GM18517 (cell line): ENCODE data around the gene WDFY2.
"Not testable (repeated sequence)": the region's sequence is repeated elsewhere in the genome, so short reads cannot be mapped to it uniquely, and the experiment has no call there.

ENCODE experiments used
- ATAC-seq: cut with Tn5 transposase; IDR thresholded peaks from one replicate; pipeline ENCODE4 v1.9.1; 2021; ENCODE audit warnings: mild to moderate bottlenecking, moderate library complexity; ENCODE audit not compliant: unreplicated experiment

WDFY2 gene

DNA sequence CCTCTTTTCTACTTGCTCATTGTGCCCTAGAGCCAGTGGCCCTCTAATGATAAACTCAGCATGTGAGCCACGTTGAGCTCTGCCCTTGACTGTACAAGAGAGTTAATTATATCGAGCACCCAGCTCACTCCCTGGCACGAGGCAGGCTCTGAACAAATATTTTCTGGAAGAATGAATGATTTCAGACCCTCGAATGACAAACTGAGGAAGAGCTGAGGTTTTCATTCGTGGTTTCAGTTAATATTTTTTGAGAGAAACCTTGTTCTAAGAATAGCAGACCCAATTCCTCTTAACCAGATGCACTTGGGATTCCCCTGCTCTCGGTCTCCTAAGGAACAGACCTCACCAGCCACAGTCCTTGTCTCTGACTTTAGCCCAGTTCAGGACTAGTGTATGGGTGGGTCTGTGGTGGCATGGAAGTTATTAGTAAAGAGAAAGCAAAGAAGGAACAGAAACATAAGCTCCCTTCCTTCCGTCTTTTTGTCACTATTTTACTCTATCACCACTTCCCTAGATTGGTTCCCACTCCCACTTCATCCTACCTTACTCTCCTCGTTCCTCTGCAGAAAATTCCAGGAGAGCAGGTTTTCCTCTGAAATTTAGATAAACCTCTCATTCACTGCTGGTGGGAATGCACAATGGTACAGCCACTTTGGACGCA is 22.1 kb upstream of the WDFY2 start:
- ATAC-seq = no peak

DNA sequence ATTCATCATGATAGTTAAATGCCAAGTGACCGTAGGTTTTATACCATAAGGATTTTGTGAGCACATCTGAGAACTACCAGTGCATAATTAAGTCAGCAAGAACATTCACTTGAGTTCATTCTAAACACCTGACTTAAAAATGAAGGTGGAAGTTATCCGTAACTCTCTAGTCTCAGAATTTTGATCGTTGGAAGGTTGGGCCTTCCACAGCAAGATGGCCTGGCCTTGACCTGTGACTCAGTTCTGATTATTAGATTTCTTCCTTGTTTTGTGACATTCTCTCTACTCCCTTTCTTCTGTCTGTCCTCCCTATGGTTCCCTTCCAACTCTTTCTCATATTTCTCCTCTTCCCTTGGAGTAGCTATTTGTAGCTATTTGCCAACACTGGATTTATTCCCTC is 20.0 kb upstream of the WDFY2 start:
- no peak for ATAC-seq

DNA sequence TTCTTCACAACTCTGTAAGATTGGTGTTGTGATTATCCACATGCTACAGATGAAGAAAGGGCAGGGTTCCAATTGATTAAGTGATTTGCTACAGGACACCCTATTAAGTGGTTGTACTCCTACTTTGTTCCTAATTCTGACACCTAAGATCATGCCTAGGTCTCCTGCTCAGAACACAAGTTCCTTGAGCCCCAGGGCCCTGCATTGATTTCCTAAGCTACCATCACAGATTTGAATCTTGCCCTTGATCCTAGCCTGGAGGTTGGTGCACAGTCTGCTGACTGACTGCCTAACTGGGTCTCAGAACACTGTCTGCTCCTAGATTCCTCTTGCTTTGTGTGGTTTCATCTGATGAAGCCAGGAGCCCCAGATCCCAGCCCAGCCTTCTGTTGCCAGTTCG is 19.6 kb upstream of the WDFY2 start:
- no peak for ATAC-seq

DNA sequence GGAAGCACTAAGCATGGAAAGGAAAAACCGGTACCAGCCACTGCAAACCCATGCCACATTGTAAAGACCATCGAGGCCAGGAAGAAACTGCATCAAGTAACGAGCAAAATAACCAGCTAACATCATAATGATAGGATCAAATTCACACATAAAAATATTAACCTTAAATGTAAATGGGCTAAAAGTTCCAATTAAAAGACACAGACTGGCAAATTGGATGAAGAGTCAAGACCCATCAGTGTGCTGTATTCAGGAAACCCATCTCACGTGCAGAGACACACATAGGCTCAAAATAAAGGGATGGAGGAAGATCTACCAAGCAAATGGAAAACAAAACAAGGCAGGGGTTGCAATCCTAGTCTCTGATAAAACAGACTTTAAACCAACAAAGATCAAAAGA is 15.3 kb upstream of the WDFY2 start:
- not testable (repeated sequence) for ATAC-seq

DNA sequence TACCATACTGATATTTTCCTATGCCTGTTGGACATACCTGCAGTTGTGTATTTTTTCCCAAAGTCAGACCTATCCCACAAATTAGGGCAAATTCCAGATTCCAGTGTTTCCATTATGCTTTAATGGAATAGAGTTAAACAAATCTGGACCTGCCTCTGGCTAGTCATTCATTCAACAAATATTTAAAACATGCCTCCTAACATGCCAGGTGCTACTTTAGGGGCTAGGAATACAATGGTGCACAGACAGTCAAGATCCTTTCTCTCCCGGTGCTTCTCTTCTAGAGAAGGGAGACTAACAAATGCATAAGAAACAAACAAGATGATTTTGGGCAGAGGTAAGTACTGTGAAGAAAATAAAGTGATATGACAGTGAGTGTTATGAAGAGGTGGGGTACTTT is 7.5 kb upstream of the WDFY2 start:
- ATAC-seq = no peak

DNA sequence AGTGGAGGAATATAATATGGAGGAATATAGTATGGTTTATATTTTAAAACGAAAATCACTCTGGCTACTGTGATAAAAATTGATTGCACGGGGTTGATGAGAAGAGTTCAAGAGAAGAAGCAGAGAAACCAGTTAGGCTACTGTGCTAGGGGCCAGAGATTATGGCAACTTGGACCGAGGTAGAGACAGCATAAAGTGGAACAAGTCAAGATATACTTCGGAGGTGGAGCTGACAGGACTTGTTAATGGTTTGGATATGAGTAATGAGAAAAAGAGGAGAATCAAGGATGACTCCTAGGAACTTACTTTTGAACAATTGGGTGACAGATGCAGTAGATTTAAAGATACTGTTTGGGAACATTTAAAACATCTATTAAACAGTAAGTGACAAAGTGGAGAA is 6.6 kb upstream of the WDFY2 start:
- no peak for ATAC-seq

DNA sequence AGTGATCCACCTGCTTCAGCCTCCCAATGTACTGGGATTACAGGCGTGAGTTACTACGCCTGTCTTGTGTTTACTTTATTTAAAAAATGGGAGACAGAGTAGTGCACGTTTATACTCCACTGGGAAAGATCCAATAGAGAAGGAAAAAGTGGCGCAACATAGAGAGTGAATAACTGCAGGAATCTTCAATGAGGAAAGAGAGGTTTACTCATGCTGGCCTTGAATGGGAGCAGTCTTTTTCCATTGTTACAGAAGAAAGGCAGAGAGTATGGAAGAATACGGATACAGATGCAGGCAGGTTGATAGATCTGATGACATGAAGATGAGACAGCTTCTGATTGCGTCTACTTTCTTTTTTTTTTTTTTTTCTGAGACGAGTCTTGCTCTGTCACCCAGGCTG is 4.6 kb upstream of the WDFY2 start:
- no peak for ATAC-seq

DNA sequence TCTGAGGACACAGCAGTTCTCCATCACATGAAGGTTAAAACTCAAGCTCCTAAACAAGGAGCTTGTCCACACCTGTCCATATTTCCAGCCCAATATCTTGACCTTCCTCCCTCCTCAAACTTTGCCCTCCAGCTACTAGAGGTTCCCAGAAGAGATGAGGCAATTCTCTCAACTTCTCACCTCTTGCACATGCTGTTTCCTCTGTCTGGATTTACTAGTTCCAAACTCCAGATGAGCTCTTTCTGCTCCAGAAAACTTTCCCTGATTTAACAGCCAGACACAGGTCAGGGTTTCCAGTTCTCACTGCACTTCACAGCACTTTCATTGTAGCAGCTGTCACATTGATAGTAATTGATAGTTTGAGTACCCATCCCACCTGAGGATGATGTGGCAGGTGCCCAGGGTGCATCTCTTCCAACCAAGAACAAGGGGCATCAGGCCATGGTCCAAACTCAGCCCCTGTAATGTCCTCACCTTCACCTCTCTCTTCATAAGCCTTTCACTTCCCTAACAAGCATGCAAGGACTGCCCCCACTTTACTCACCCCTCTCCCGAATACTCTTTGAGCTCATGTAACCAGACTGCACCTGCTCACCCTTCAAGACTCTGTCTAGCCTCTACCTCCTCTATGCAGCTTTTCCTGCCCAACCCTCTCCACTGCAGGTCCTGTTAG is 3.0 kb upstream of the WDFY2 start:
- ATAC-seq = no peak

DNA sequence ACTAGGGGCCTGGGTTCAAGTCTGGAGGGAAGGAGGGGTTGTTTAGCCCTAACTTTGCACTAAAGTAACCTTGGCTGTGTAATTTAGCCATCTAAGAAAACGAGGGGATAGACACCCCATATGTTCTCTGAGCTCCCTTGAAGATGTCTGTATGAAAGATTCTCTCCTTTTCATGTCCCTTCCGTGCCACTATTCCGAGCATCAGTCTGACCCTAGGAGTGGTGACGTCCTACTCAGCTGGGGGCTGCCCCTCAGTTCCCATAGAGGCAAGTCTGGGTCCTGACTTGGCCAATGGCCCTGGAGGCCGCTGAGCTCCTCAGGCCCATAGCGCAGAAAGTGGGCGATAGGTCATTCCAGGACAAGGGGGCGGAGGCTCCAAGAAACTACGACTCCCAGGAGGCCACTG is 790 bp upstream of the WDFY2 start:
- ATAC-seq = no peak

DNA sequence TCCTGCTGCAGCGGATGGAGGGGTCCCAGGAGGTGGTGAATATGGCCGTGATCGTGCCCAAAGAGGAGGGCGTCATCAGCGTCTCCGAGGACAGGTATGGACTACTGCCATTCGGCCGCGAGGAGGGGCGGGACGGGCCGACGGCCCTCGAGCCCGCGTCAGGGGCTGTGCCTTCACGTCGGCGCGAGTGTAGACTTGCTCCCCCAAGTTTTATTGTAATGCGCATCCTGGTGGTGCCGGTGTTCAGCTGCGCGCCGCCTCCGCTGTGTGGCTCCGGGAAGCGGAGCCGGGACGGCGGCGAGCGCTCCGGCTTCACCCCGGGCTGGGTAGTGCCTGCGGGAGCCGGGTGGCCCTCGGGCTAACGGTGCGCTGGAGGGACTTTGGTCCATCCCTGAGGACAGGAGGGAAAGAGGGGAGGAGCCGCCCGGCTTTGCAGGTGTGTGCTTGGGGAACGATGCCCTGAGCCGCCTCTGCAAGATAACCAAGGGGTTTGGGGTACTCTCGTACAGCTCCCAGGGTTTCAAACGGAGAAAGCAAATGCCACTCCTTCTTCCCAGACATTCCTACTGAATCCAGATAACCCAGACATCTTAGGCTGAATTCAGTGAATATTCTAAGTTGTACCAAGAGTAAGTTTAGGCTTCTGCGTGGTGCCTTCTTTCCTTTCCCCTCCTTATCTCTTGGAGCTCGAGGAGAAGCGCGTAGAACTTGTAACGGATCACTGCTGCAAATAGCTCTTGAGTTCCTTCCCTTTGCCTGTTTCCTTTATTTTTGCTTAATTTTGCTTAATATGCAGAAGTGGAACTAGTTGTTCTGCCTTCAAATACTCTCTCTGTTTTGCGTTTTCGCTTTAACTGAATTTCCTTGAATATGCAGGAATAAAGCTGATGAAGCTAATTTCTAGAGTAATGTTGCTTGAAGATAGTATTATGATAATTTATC is 740 bp downstream of the WDFY2 start:
- ATAC-seq = peak; percentile 35

DNA sequence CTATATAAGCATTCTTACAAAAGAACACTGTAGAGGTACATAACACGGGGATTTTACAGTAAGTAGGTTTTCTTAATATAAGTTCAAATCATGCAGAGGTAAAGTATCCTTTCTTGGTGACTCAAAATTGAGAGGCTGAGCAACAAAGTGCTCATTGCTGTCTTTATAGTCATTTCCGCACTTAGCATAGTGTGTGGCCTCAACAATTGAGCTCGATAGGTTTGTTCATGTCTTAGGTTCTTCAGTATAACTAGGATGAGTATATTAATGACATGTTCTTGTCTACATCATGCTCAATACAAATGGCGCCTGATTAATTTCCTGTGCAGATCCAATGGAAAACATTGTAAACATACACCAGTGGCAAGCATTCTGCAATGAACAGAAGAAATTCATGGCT is 1.4 kb downstream of the WDFY2 start:
- no peak for ATAC-seq

DNA sequence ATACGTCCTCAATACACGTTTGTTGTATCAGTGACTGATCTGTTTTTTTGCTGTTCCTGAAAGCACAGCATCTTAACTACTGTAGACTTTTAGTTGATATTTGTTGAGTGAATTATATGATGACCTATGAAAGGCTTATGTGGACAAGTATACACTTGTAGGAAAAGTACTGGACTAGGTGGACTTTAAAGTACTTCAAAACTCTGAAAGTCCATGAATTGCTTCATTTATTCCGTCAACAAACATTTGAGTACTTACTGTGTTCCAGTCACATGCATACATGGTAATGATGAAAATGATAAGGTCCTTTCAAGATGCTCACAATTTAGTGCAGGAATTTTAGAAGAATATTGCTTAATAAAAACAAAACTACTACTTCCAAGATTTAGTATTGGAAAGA is 3.1 kb downstream of the WDFY2 start:
- ATAC-seq = no peak

DNA sequence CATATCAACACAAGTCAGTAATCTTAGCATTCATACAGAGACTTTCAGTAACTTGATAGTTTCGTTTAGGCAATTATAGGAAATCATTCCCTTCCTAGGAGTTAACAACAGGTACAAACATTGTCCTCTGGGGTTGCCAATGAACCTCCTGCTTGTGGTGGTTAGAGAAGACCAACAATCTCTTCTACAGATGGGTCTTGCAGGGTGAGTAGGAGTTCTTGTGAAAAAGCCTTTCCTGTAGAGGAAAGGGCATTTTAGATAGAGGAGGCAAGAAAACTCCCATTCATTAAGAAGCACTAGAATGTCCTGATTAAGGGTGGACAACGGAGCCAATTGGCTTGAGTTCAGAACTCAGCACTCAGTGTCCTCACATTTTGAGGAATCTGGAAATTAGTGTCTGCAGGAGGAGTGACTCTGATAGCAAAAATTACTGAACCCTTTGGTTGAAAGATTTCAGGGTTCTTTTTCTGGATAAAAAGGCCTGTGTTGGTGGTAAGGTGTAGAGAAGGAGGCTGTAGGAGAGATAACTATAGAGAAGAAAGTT is 4.2 kb downstream of the WDFY2 start:
- no peak for ATAC-seq

DNA sequence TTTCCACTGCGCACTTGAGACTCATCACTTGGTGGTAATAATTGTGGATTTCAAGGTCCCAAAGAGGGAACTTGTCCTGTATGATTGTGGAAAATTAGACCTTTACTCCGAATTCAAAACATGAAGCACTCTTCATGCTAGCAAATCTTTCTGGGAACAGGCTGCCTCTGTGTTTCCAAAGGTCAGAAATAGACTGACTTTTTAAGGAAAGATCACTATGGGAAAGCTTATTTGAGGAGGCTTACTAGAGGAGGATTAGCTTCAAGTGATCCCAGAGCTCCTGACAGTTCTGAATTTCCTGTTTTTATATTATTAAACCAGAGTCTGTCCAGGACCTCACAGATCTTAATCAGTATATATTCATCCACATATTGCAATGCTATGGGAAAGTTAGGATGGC is 5.5 kb downstream of the WDFY2 start:
- ATAC-seq = no peak

DNA sequence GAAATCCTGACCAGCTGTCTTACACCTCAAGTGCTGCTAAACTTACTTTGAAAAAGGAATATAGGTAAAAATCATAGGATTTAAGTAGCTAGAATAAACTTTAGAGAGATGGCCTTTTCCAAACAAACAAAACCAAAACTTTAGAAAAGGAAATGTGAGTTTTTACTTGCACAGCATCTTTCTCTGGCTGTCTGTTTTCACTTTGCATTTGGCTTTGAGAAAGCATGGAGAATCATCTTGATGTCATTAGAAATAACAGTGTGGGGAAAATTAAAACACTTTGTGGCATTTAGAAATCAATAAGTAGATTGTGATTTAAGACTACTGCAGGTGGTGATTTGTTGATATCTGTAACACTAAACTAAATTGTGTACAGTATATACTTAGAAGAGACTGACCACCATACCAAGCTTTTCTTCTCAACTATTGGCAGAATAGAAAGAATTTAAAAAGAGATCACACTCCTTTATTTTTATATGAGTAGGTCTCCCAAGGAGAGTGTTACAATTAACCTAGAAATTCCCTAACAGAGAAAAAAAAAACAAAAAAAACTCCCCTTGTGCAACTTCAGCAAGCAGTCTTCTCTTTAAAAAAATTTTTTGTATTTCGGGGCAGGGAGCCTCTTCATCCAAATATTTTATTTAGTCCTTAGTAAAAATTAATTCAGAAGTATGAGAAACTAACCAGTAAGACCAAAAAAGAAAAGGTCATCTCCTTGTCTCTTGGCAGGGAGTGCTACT is 6.1 kb downstream of the WDFY2 start:
- ATAC-seq = no peak

DNA sequence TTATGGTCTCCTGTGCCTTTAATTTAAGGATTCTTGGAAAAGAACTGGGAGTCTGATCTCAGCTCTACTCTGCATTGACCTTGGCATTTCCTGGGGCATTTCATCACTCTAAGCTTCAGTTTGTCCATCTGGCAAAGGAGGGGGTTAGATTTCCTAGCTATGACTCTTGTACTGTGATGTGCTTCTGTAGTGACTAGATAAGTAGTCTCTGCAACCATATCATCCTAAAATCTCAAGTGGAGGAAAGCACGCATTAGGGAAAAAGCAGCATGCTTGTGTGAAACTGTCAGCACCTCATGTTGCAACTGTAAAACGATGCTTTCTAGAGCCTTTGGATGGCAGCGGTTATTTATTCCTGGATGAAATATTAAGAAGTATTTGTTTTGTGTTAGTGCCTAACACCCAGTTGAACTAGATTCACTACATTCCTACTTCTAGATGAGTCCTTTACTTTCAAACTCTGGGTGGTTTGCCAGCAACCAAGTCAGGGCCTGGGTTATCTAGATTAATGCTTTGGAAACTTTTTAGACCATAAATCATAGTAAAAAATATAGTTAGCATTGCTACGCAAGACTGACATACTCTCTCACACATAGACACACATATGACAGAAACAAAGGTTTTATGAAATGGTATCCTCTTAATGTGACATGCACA is 6.8 kb downstream of the WDFY2 start:
- ATAC-seq = no peak

DNA sequence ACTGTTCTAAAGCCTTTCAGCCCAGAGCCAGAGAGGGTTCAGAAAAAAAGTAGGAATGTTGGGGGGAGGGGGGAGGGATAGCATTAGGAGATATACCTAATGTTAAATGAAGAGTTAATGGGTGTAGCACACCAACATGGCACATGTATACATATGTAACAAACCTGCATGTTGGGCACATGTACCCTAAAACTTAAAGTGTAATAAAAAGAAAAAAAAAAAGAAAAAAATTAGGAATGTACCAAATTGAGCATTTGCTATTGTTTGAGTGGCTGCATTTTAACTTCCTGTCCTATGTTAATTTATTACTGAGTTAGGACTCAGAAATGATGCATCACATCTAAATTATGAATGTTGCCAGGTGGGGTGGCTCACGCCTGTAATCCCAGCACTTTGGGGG is 7.7 kb downstream of the WDFY2 start:
- ATAC-seq = not testable (repeated sequence)

DNA sequence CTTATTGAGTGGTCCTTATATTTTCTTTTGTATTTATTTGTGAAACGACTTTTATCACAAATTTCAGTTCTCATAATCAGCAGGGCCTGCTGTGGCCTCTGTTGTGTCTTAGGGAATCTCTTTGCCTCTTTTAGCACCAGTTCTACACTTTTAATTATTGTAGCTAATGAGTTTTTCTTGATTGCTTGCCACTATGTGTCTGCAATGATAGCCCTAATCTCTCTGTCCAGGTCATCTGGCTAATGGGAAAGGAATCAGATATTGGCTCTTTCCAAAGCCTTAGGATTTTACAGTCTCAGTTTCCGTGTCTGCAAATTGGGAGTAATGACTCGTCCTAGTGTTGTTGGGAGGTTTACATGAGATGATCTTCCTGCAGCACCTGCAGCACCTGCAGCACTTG is 10.2 kb downstream of the WDFY2 start:
- no peak for ATAC-seq

DNA sequence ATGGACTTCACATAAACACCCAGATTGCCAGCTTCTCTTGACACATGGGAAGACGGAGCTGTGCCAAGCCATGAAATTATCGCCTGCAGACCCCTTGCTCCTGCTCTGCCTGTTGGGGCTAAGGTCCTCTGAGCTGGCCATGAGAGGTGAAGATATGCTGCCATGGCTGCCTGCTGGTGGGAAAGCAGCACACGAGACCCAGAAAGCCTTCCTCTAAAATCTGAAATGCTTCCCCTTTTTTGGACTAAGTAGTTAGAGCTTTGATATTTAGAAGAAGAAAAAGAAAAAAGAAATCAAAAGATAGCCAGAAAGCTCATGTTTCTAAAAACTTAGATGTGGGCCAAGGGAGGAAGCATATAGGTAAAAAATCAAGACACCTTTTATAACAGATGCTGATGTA is 11.2 kb downstream of the WDFY2 start:
- no peak for ATAC-seq

DNA sequence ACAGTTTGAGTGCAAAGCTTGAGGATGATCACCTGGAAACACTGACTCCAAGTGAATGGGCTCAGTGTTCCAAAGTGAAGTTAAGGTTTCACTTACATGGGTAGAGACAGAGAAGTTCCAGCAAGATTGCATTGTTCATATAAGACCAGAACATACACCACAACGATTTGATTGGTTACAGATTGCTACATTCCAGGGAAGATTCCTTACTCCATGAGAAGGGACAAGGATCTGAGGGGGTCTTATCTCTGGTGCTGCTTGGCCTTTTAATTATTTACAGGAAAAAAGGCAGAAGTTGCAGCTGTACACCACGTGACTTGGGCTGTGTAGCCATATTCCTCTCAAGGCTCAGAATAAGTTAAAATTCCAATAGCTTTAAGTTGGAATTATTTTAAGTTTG is 12.3 kb downstream of the WDFY2 start:
- ATAC-seq = no peak
